PFSK-1 (cell line): Measurements from ENCODE around the gene FAM76A.

Experiments
- POLR2AphosphoS5 ChIP-seq: IDR thresholded peaks from 2 replicates; pipeline ENCODE4 v1.6.1; 2012; ENCODE audit warnings: low read depth, mild to moderate bottlenecking, control low read depth, low read length, moderate library complexity
- SIN3A ChIP-seq: IDR thresholded peaks from 2 replicates; pipeline ENCODE4 v1.6.1; 2012; ENCODE audit warnings: mild to moderate bottlenecking, low read length, moderate library complexity, borderline replicate concordance; ENCODE audit not compliant: insufficient read depth

GRCh38 chr1:27772036-27772931 is 46.5 kb downstream of the FAM76A start:
- TF ChIP-seq POLR2AphosphoS5: no peak
- no peak for TF ChIP-seq SIN3A
